GM18505 (cell line): ENCODE results near the gene COTL1.

Experiments
- ATAC-seq: cut with Tn5 transposase; IDR thresholded peaks from one replicate; pipeline ENCODE4 v1.9.1; 2021; ENCODE audit not compliant: unreplicated experiment
- POLR2A ChIP-seq: IDR thresholded peaks from 4 replicates; pipeline ENCODE4 v1.6.1; 2011; ENCODE audit warnings: borderline replicate concordance; ENCODE audit not compliant: insufficient read depth, insufficient read length; ENCODE audit errors: extremely low read depth

COTL1 gene

DNA sequence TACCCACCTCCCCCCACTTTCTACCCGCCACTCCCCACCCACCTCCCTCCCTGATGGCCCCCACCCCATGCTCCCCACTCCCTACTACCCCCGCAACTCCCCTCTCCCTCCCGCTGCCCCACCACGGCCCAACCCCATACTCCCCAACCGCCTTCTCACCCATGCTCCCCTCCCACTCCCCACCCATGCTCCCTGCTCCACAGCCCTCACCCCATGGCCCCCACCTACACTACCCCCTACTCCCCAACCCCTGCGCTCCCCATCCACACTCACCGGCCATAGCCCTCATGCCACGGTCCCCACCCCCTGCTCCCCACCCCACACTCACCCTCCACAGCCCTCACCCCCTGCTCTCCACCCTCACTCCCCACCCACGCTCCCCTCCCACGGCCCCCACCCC, 13.9 kb downstream of the COTL1 start:
- no peak for ATAC-seq
- no peak for TF ChIP-seq POLR2A

DNA sequence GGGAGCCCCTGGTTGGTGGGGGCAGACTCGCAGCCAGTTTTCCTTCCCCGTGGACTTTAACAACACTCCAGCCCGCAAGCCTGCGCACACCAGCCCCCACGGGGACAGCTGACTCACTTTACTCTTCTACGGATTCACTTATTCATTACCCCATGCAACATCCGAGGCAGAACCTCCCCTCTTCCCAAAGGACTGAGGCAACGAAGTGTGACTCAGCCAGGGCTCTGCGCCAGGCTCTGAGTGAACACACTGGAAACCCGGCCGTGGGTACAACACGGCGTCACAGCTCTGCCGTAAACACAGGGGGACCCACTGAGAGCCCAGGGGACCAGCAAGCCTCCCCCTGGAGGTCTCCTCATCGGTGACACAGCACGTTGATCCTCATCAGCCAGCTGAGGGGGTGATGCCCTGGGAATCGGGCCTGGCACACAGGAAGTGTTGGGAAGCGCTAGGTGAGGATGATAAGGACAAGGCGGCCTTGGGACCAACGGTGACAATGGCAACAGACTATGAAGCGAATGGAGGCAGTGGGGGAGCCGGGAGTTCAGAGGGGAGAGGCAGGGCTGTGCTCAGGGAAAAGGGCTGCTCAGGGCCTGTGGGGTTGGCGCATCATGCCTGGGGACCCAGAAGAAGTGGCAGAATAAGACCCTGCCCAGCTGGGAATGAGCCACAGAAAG, 14.6 kb downstream of the COTL1 start:
- TF ChIP-seq POLR2A: no peak
- ATAC-seq: no peak

DNA sequence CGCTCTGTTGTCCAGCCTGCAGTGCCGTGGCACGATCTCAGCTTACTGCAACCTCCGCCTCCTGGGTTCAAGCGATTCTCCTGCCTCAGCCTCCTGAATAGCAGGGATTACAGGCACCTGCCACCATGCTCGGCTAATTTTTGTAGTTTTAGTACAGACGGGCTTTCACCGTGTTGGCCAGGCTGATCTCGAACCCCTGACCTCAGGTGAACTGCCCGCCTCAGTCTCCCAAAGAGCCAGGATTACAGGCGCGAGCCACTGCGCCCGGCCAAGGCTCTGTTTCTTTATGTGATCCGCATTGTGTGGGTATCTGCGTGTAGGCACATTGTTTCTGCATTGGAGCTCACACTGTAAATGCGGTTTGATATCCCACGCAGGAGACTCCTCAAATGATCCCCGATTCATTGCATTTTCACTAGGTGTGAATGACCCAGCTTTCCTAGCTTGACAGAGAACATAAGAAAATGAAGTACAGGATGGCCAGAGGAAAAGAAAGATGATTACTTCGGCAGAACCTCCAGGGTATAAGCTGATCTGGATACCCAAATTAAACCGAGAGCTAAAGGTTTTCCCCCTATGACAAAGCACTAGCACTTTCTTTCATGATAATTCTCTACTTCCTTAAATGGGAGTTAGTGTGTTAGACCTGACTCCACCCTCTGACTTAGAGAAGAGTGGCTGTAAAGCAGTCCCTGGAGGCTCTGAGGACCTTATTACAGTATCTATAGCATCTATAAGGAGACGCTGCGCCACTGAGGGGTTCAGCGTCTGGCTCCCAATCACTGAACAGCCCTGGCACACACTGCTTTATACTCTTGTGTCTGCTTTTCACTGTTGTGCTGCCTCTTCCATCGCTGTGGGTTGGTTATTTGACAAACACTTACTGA, 17.3 kb downstream of the COTL1 start:
- peak; percentile 65 for TF ChIP-seq POLR2A
- peak; percentile 57 for ATAC-seq

DNA sequence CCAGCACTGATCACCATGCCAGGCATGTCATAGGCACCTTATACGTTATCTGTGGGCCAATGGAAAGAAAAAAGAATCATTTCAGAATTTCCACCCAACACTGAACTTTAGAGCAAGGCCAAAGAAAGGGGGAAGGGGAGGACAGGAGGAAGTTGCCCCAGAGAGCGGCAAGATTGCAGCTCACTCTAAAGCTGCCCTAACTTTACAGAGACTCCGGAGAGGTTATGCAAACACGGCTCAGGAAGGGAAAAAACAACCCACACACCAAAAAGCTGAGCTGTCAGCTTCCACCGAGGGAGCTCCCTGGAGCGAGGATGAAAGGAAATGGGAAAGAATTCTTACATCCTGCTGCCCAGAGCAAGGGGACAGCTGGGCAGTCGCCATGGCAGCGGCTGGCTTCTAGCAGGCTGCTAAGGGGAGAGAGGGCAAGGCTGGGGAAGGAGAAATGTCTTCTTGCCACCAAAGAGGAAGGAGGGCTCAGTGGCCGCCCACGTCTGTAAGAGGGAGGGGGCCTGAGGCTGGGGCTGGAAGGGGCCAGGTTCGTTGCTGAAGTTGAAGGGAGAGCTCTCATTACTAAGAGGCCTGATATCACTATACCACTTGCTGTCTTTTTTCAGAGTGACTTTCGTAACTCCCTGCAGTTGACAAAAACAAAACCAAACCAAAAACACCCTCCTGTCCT, 18.2 kb downstream of the COTL1 start:
- TF ChIP-seq POLR2A: peak; percentile 58
- ATAC-seq: no peak

DNA sequence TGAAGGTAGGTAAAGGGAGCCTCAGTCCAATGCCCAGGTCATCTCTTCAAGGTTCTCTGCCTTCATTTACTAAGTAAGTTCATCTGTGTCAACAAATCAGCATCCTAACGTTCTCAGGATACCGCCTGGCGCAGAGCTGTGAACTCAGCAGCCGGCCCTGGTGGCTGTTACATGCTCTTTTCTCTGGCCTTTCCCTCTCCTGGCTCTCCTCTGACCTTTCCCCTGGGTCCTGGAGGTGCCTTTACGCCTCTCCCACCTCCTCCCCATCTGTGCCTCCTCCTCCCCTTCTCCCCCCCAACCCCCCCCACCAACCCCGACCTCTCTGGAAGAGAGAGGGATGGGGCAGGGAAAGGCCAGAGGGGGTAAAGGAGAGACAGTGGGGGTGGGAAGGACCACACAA, 19.5 kb downstream of the COTL1 start:
- ATAC-seq: no peak
- TF ChIP-seq POLR2A: no peak

DNA sequence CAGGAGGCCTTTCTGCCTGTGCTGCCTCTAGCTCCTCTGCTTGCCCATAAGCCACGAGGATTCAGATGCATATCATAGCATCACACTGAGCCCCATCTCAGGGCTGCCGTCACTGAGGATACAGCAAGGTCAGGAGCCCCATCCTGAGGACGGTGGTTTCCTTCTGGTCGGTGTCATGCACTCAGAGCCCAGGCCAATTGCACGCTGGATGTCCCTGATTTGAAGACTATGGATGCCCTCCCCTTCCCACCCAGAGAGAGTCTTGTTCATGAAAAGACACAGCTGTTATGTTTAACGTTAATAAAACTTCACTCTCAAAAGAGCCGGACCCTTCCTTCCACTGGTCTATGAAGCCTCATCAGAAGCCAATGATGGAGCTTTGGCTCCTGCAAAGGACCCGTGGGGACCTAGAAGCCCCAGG, 19.9 kb downstream of the COTL1 start:
- TF ChIP-seq POLR2A: no peak

DNA sequence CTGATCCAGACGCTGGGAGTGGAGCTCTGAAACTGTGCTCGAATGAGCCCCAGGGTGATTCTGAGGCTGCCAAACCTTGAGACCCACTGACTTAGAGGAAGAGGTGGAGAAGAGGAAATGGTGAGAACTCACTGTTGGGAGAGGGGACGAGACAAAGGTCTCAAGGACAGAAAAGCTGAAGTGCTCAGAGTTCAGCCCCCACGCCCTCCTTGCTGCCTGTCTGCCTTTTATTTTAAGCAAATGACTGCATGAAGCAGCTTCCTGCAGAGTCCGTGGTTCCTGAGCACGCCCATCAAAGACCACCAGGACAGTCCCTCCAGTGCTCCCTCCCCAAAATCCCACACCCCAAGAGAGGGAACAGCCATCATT, 20.4 kb downstream of the COTL1 start:
- peak; percentile 47 for TF ChIP-seq POLR2A
- ATAC-seq: no peak

More for the DNA sequence above, 19.9 kb downstream of the COTL1 start:
- ATAC-seq: no peak

DNA sequence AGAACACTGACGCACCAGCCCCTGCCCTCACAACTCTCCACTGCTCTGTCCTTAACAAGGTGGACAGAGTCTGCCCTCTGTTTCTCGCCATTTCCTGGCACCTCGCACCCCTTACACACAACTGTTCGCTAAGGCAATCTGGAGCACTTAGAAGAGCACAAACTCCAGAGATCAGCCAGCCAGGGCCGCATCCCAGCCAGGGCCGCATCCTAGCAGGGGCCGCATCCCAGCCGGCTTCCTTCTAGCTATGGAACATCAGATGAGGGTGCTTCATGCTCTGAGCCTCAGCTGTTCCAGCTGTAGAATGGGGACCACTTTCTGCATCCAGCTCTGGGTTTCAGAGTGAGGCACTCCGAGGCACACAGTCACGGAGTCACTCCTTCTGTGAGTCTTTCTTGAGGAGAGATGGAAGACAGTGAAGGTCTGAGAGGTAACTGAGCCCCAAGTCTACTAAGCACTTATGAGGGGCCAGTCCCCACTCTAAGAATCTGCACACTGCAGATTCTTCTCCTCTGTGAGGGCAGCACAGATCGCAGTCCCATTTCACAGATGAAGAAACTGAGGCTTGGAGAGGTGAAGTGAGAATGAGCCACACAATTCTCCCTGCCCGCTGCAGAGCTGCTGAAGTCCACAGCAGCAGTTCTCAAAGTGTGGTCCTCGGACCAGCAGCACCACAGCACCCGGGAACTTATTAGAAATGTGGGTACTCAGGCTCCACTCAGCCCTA, 20.9 kb downstream of the COTL1 start:
- no peak for TF ChIP-seq POLR2A
- no peak for ATAC-seq

DNA sequence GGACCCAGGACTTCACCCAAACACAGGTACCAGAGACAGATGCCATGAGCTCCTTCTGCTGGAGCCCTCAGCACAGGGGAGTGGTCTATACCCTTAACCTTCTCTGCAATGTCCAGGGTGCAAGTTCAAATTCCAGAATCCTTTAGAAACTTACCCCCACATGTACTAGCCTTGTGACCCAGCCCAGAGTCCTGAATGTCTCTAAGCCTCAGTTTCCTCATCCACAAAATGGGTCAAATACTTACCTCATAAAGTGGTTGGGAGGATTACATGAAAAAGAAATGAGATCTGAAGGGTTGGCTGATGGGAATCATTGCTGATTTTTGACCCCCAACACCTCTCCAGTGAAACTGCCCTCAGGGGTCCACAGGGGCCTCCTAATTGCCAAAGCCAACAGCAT, 21.7 kb downstream of the COTL1 start:
- ATAC-seq: no peak
- TF ChIP-seq POLR2A: no peak

DNA sequence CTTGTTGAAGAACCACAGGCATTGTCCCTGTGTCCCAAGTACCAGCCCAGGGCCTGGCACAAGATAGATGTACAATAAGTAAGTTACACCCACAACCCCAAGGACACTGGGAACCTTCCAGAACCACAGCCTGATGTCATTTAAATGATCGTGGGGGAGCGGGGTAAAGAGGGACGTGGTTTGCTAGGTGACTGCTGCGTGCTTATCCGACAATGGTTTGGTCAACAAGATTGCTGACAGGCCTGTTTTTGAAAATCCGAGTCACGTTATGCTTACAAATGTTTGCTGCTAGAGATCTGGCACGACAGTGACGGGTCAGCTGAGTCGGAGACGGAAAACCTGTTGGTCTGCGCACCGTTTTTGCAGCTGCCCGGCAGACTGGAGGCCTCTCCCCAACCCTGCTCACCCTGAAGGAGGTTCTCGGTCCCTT, 22.8 kb downstream of the COTL1 start:
- no peak for TF ChIP-seq POLR2A
- no peak for ATAC-seq

DNA sequence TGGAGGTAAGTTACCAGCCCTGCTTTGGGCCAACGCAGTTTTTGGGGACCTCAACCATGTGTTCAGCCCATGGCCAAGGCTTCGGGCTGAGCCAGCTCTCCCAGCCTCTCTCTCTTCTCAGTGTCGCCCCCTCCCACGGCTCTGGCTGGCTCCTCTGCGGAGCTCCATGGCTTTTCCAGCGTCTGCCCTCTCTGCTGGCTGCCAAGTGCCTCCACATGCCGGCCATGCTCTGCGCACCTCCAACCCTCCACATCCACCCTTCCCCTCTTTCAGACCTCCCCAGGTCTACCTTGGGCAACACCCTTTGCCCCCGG, 23.2 kb downstream of the COTL1 start:
- no peak for TF ChIP-seq POLR2A
- ATAC-seq: no peak

DNA sequence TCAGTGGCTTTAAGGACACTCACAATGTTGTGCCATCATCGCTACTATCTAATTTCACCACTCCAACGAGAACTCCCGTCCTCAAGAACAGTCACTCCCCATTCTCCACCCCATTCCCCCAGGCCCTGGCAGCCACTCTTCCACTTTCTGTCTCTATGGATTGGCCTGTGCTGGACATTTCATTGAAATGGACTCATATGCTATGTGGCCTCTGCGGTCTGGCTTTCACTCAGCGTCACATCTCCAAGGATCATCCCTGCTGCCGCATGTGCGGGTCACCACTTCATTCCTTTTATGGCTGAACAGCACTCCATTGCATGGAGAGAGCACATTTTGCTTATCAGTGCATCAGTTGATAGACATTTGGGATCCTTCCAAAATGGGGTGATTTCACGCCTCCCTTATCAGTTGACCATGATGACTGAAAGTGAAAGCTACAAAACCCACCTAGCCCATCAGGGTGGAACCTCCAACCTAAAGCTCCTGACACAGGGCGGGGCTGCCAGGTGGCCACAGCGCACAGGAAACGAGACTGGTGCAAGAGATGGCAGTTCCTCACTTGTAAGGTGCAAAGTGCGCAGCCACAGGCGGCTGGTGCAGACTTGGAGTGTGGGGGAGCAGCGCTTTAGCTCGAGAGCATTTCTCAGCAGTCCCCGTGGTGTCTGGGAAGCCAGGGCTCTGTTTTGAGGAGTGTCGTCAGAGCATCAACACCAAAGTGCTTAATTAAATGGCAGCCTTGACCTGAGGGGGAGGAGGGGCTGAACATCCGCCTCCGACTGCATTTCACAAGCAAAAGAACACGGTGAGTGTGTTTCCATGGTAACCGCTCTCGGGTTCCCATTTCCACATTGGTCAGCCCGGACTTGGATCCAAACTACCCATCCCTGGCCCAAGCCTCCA, 23.8 kb downstream of the COTL1 start:
- peak; percentile 80 for TF ChIP-seq POLR2A
- peak; percentile 91 for ATAC-seq
